HepG2 (cell line): ENCODE data around the gene ZNF396. TPM values are rescaled to one million over a fixed set of nuclear protein-coding genes. Genes with fewer than 3 reads are reported as not detected.

Experiments
- ATAC-seq: fragments of 200-7000 bp; cut with Tn5 transposase; 3 replicates; pipeline ENCODE4 v1.9.1; 2020; ENCODE audit warnings: mild to moderate bottlenecking, moderate library complexity
- BruUV-seq: library from RNA; stranded (reverse); fragments of 400-500 nt; replicated peaks from 2 replicates; lab custom pipeline; 2021; lab: Mats Ljungman, UMichigan
- CTCF ChIA-PET: fragments of 300-600 bp; formaldehyde crosslinking; extraction: SDS; loops from one replicate; lab custom pipeline; 2021; ENCODE audit warnings: low total read pairs, inconsistent platforms, low intra/inter-chr PET ratio; lab: Yijun Ruan, JAX
- POLR2A ChIA-PET: fragments of 350-600 bp; sonication (Branson Sonifier 250); formaldehyde crosslinking; loops from one replicate; lab custom pipeline; 2020; ENCODE audit warnings: antibody characterized with exemption, inconsistent platforms; lab: Yijun Ruan, JAX
- DNase-seq: peaks from one replicate; pipeline ENCODE4 v3.0.0-alpha.2; 2015; ENCODE audit warnings: low spot score
- FAIRE-seq: peaks from 3 replicates; lab custom pipeline; 2011; peaks lifted over from hg19 to GRCh38; lab: Jason Lieb, UNC
- H2AFZ ChIP-seq: one replicate; pipeline ENCODE4 v1.6.1; 2011; ENCODE audit warnings: low read length, inconsistent platforms
- H3K27ac ChIP-seq: fragments of 300-600 bp; 3 replicates; pipeline ENCODE4 v1.8.0; 2011; ENCODE audit warnings: mixed run types, mild to moderate bottlenecking, mixed read lengths, low read length, inconsistent platforms; ENCODE audit not compliant: insufficient read depth; ENCODE audit errors: extremely low read length
- H3K27me3 ChIP-seq, 2 experiments: fragments of 200-600 bp in 1 of 2; 2 replicates in 1 of 2; 3 replicates in 1 of 2; pipeline versions ENCODE4 v1.6.0 to v1.8.0; 2011; ENCODE audit warnings: low read length in 2 of 2, mild to moderate bottlenecking in 2 of 2, moderate library complexity in 2 of 2, inconsistent platforms in 1 of 2; ENCODE audit not compliant: insufficient read depth in 2 of 2, control insufficient read depth in 1 of 2
- H3K36me3 ChIP-seq, 2 experiments: fragments of 200-600 bp in 1 of 2; replicated peaks in 1 of 2; 2 replicates in 1 of 2; 3 replicates in 1 of 2; pipeline versions ENCODE4 v1.5.1 to v1.8.0; 2011; ENCODE audit warnings: low read length in 2 of 2, inconsistent platforms in 1 of 2; ENCODE audit not compliant: insufficient read depth in 2 of 2, control insufficient read depth in 1 of 2
- H3K4me1 ChIP-seq: 2 replicates; pipeline ENCODE4 v1.5.1; 2012; ENCODE audit warnings: low read length, inconsistent platforms; ENCODE audit not compliant: insufficient read depth
- H3K4me2 ChIP-seq: 2 replicates; pipeline ENCODE4 v1.6.0; 2011; ENCODE audit warnings: low read depth, low read length, inconsistent platforms
- H3K4me3 ChIP-seq, 3 experiments: fragments of 200-600 bp in 1 of 3; sonication (generic), shearing (Covaris generic) in 1 of 3; replicated peaks in 1 of 3; 2 replicates each; pipeline ENCODE4 v1.5.1; 2011 to 2016; ENCODE audit warnings: low read length in 3 of 3, inconsistent platforms in 2 of 3, low read depth in 2 of 3, mild to moderate bottlenecking in 2 of 3, control low read depth in 1 of 3, mixed read lengths in 1 of 3; ENCODE audit not compliant: insufficient read depth in 1 of 3
- H3K79me2 ChIP-seq: one replicate; pipeline ENCODE4 v1.6.1; 2011; ENCODE audit warnings: low read length, inconsistent platforms; ENCODE audit not compliant: insufficient read depth
- H3K9ac ChIP-seq: 2 replicates; pipeline ENCODE4 v1.6.0; 2011; ENCODE audit warnings: mild to moderate bottlenecking, low read depth, low read length, inconsistent platforms; ENCODE audit not compliant: insufficient read depth
- H3K9me3 ChIP-seq: 2 replicates; pipeline ENCODE4 v1.5.1; 2012; ENCODE audit warnings: mild to moderate bottlenecking, low read length
- H4K20me1 ChIP-seq: 2 replicates; pipeline ENCODE4 v1.6.0; 2011; ENCODE audit warnings: inconsistent platforms, mild to moderate bottlenecking, low read length, moderate library complexity; ENCODE audit not compliant: insufficient read depth
- ELK4 ChIP-seq: sonication (generic); formaldehyde crosslinking; IDR thresholded peaks from 2 replicates; pipeline ENCODE4 v1.9.0; 2021; ENCODE audit warnings: missing genetic modification reagents, borderline replicate concordance
- LRRFIP1 ChIP-seq: sonication (generic); formaldehyde crosslinking; conservative IDR thresholded peaks from 2 replicates; pipeline ENCODE4 v1.4.0; 2020; ENCODE audit warnings: missing genetic modification reagents
- ZNF12 ChIP-seq: sonication (generic); formaldehyde crosslinking; IDR thresholded peaks from 2 replicates; pipeline ENCODE4 v1.5.0; 2020; ENCODE audit warnings: missing genetic modification reagents
- ZNF136 ChIP-seq: sonication (generic); formaldehyde crosslinking; IDR thresholded peaks from 2 replicates; pipeline ENCODE4 v1.8.1; 2022; ENCODE audit warnings: low read depth, mild to moderate bottlenecking, moderate library complexity, missing genetic modification reagents
- ZNF513 ChIP-seq: sonication (generic); formaldehyde crosslinking; conservative IDR thresholded peaks from 2 replicates; pipeline ENCODE4 v1.5.0; 2020; ENCODE audit warnings: missing genetic modification reagents
- ZNF713 ChIP-seq: sonication (generic); formaldehyde crosslinking; IDR thresholded peaks from 2 replicates; pipeline ENCODE4 v1.4.0; 2020; ENCODE audit warnings: mild to moderate bottlenecking, missing genetic modification reagents
- ZNF800 ChIP-seq: sonication (generic); formaldehyde crosslinking; IDR thresholded peaks from 2 replicates; pipeline ENCODE4 v1.4.0; 2020; ENCODE audit warnings: missing genetic modification reagents
- WGBS: methylation state at CpG from one replicate; pipeline ENCODE4 v1.1.6; 2017; ENCODE audit warnings: low lambda C conversion rate; 5-methylcytosine and 5-hydroxymethylcytosine counted together
- in situ Hi-C: cut with HindIII; loops from 2 replicates; pipeline ENCODE4 v1.10.0; 2017; ENCODE audit warnings: low pct_unique_long_range_greater_than_20kb; ENCODE audit not compliant: extremely low pct_ligation_motif_present
- intact Hi-C: fragments of 100-400 bp; cut with micrococcal nuclease; formaldehyde crosslinking; loops from one replicate; pipeline ENCODE4 v1.10.0; 2022; ENCODE audit not compliant: unreplicated experiment
- polyA plus RNA-seq, 8 experiments: library from polyadenylated mRNA; depleted of rRNA in 3 of 8; stranded (reverse) in 7 of 8; unstranded in 1 of 8; fragments of >200 nt; fragmentation: Illumina TruSeq in 4 of 8; extraction: Trizol in 4 of 8; gene quantifications; 2 replicates each; pipeline versions ENCODE4 v1.2.1 to v1.2.3, GENCODE V29; 2011 to 2016; ENCODE audit warnings: low read depth in 4 of 8, missing spikeins in 1 of 8, mixed read lengths in 1 of 8; ENCODE audit not compliant: insufficient read depth in 1 of 8
- total RNA-seq, 5 experiments: library from RNA; depleted of rRNA; stranded (reverse); fragments of >200 nt; fragmentation: Illumina TruSeq; extraction: Trizol; gene quantifications; 2 replicates each; pipeline ENCODE4 v1.2.3, GENCODE V29; 2016; ENCODE audit warnings: low read depth in 1 of 5

ZNF396 gene
- total and polyA plus RNA-seq, 2 of the 13 experiments (the other 11 are each of a cell fraction or from before 2014, with no cell fraction given) = 0.25 to 0.75 TPM

- Histone ChIP-seq H3K9ac (no peak overlapping the region), H3K36me3 (no peaks in the 10 kb centered on the region), H3K27ac (no peak overlapping the region), H3K9me3 (no peaks in the 10 kb centered on the region), H3K4me3 (no peak overlapping the region), H3K79me2 (no peaks in the 10 kb centered on the region), H2AFZ (no peak overlapping the region), H3K4me2 (no peak overlapping the region), H4K20me1 (no peaks in the 10 kb centered on the region), H3K4me1 (no peaks in the 10 kb centered on the region)
- CTCF ChIA-PET = no interaction called here
- FAIRE-seq (no peak), ATAC-seq (no peak)
- in situ Hi-C loops (loop anchor here (25.0 kb wide), 1 partner anchor 570 kb away; the partner anchor contains the start of gene RMP24), intact Hi-C loops (no loop called here)
- POLR2A ChIA-PET = no interaction called here
- TF ChIP-seq ELK4 (CRISPR knock-in tag) = no peak
- no peak for TF ChIP-seq ZNF713 (CRISPR knock-in tag)
- peak; percentile 93 for TF ChIP-seq ZNF12 (CRISPR knock-in tag)
- TF ChIP-seq, all 625 proteins: peak for 1
- no TSS peak for BruUV-seq
- DNase-seq = no peak
- H3K27me3 ChIP-seq = no peaks in the 10 kb centered on the region
Measured at GRCh38 chr18:35392375-35392774, 15.2 kb upstream of the ZNF396 start.

- no peak overlapping the region for H2AFZ ChIP-seq
- in situ Hi-C loops = loop anchor here (25.0 kb wide), 1 partner anchor 571 kb away; the partner anchor contains the start of gene RMP24
Measured at GRCh38 chr18:35390951-35391700, 14.0 kb upstream of the ZNF396 start.

More at GRCh38 chr18:35390951-35391700, 14.0 kb upstream of the ZNF396 start:
- no peak for DNase-seq
- H4K20me1 ChIP-seq = no peaks in the 10 kb centered on the region
- no peaks in the 10 kb centered on the region for H3K79me2 ChIP-seq
- TF ChIP-seq ZNF136 (CRISPR knock-in tag) (no peak), ZNF800 (CRISPR knock-in tag) (no peak), LRRFIP1 (CRISPR knock-in tag) (no peak), ZNF513 (no peak)
- no peaks in the 10 kb centered on the region for H3K27me3 ChIP-seq
- intact Hi-C loops = no loop called here
- no peak overlapping the region for H3K4me2 ChIP-seq
- no peak for FAIRE-seq
- no peak overlapping the region for H3K27ac ChIP-seq
- H3K36me3 ChIP-seq = no peaks in the 10 kb centered on the region
- BruUV-seq = no TSS peak
- ChIA-PET CTCF (no interaction called here), POLR2A (no interaction called here)
- WGBS = 12% methylated on average over 3 of the region's 3 CpGs
- ATAC-seq = no peak
- H3K9me3 ChIP-seq = no peaks in the 10 kb centered on the region
- H3K9ac ChIP-seq = no peak overlapping the region
- peaks cover 7% of the 10 kb centered on the region for H3K4me1 ChIP-seq
- no peak overlapping the region for H3K4me3 ChIP-seq
